NOMO-1 treated with dmso at 0.1 percent for 144 hours (cell line): ENCODE data around the gene NOM1.

Source experiments
- DNase-seq: peaks from one replicate; lab custom pipeline; 2025; ENCODE audit not compliant: unreplicated experiment; lab: John Stamatoyannopoulos, UW

NOM1 gene

GRCh38 chr7:156979711-156980110 lies 30.2 kb downstream of the NOM1 start:
- no peak for DNase-seq

DNA sequence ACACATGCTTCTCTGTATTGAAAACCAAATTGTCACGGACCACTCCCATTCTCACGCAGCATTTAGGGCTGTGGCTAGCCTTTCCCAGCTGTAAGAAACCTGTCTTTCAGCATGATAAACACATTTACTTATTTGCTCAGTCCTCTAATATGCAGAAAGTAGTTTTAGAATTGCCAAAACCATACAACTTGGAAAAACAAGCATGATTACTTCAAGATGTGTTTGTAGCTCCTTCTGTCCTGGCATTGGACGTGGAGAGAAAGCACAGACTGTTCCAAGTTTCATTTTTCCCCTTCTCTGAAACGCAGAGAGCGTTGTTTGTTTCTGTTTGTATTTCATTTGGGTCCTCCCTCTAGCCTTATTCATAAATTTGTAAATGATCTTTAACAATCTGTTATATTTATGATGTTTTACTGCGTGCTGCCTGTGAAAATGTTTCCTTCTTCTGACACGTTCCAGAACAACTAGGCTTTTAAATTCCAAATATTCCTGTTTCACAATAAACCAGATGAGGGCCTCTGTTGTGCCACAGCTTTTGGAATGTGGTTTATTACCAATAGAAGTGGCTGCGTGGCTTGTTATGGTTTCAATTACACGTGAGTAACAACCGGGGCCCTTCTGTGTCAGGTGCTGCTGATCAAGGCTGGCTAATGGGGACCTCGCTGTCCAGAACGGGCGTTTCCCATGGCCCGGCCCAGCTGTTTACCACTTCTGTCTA lies 34.8 kb downstream of the NOM1 start:
- DNase-seq: no peak

DNA sequence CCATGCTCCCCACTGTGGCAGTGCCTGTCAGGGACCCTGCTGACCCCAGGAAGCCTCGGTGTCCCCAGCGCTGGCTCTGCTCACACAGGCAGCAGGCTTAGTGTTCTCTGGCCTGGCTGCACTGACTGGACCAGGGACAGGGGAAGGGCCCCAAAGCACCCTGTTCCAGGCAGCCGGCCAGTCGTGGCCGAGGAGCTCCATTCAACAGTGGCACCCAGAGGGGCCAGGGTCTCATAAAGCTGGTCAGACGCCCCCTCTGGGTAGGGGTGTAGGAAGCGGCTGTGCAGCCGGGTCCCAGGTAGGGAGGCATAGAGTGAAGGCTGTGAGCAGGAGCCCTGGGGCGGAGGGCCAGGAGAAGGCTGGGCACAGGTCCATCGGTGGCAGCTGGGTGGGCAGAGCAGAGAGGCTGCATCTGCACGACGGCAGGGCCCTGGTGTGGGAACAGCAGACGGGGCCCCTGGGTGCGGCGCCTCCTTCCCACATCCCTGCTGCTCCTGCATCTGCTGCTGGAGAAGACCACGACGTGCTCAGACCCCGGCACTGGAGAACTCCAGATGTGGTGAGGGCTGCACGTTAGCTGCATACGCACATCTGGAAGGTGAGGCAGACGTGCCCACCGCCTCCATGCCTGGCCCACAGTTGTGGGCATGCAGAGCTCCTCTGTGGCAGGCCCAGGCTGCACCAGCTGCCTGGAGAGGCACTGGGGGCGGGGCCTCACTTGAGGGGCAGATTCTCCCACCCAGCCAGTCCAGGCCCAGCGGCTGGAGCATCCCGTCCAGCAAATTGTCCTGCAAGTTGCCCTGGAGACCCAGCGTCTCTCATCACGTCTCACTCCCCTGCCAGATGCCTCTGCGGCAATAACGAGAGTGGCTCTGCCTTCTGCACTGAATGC lies 35.8 kb downstream of the NOM1 start:
- no peak for DNase-seq

DNA sequence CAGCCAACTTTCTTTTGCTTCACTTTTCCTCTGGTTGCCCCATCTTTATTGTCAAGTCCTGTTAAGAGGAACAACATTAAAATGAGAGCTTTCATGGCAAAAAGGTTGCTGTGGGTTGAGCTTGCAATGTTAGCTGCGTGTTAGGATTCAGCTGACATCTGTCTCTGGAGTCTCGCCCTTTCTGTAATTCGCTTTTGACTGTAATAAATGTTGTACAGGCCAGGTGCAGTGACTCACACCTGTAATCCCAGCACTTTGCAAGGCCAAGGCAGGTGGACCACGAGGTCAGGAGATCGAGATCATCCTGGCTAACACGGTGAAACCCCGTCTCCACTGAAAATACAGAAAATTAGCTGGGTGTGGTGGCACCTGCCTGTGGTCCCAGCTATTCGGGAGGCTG lies 36.9 kb downstream of the NOM1 start:
- DNase-seq: no peak

DNA sequence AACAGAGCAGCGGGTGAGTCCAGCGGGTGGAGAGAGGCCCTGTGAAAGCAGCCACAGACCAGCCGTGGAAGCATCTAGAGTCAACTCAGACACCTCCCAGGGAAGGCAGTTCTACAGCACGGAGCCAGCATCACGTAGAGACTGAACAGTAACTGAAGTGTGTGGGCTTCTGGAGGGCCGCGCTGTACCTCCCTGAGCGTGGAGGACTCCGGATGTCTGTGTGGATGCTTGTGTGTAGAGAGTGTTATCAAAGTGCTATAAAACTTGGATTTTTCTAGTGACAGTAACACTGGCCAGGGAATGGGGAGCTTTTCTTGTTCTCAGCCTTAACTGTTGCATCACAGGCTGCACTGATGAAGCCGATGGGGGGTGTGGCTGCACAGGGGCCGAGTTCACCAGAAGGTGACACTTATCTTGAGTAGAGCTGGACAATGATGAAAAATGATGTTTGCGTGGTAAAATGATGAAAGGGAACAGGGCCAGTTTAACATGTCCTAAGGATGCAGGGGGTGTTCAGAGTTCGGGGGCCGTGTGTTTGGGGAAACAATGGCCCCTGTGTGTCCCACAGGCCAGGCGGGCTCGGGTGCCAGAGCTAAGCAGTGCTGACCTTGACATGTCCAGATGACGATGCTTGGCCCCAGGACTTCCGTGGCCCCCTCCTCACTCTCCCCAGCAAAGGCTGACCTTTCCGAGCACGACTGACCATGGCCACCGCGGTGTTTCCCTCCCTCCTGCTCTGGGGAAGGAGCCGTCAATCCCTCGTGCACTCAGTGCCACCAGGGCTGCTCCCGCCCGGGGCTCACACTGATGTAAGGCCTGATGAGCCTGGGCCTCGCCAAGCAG lies 39.1 kb downstream of the NOM1 start:
- no peak for DNase-seq

DNA sequence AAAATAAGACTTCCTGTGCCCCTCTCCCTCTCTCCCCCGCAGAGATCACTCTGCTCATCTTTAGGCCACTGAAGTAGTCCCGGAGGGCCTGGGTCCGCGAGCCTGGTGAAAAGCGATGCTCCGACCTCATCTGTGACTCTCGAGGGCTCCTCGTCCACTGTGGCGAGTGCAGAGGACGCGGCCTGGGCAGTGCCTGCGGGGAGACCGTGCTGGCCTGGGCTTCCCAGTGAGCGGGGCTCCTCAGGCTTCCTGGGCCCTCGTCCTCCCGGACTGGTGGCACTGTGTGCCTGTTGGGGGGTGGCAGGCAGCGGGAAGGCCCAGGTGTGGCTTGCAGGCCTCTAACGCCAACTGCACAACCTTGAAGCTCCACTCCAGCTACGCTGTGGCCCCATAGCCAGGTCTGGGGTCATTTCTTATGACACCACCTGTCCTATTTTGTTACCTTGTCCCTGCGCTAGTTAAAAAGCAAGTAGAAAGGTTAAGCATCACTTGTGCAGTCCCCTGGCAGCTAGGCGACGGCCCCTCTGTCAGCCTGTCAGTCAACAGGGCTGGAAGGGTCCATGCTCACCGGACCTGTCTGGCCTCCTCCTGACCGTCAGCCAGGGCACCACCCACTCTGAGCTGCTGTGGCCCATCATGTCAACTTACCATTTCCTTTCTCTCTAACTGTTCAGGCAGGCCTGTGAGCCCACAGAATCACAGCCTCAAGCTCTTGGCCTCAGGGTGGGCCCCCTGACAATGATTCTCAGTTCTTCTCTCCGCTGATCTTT lies 40.4 kb downstream of the NOM1 start:
- no peak for DNase-seq

DNA sequence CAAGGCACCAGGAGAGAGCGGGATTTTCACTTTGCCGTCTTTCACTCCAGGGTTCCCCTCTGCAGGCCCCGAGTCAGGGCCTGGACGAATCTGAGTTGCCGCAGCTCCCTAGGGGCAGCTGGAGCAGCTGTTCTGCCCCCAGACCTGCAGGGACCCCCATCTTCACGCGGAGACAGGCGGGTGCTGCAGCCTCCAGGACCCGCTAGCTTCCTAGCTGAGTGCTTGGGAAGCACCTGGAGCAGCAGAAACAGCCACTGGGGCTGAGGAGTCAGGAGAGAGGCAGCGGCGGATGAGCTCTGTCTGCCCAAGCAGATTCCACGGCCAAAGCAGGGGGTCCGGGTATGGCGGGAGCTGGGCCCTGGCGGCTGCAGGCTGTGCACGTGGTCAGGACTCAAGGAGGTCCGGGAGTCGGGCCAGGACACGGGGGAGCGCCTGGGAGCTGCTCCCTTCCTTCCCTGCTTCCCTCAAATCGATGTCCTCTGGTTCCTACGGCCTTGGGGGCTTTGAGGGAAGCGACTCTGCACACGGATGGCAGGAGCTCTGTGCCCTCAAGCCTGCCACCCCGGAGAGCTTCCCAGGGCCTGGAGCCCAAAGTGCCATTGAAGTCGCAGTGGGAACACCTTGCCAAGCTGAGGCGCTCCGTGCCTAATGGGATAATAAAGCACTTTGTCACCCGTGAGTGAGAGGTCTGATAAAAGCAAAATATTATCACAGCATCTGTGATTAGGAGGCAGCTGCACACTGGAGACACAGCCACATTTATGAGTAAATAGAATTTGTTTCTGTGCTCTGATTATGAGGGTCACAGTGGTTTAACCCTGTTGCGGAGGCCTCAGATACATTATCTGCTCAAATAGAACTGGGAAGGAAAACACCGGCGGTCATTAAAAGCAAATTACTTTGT lies 43.8 kb downstream of the NOM1 start:
- no peak for DNase-seq

- DNase-seq: no peak
Observed at GRCh38 chr7:156993925-156994235, 44.4 kb downstream of the NOM1 start.

- no peak for DNase-seq
Observed at GRCh38 chr7:156994417-156994816, 44.9 kb downstream of the NOM1 start.

- no peak for DNase-seq
Observed at GRCh38 chr7:156998988-156999957, 49.8 kb downstream of the NOM1 start.

GRCh38 chr7:156999958-157000726 lies 50.6 kb downstream of the NOM1 start:
- no peak for DNase-seq

GRCh38 chr7:157000741-157001653 lies 51.5 kb downstream of the NOM1 start:
- no peak for DNase-seq

GRCh38 chr7:157001920-157002818 lies 52.7 kb downstream of the NOM1 start:
- no peak for DNase-seq

DNA sequence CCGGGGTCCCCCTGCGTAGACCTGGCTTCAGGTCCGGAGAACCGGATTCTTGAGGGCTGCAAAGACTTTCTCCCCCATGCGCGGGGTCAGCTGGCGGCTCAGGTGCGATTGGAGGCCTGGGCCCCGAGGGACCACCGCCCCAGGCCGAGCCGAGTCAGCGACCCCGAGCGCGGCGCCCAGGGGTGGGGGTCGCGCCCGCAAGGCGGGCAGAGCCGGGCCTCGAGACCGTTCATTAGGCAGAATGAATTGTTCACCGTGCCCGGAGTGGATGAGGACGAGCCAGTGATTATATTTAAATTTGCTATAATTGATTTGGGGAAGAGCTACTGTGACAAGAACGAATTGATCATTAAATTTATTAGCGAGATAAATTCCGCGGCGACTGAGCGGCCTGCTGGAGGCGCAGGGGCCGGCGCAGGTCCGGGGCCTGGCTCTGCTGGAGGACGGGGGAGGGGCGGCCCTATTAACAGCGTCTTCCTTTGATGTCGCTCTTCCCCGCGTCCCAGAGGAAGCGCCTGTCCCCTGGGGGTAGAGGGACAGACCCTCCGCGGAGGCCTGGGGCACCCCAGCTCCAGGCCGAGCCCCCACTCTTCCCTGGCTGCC lies 53.4 kb downstream of the NOM1 start:
- no peak for DNase-seq

GRCh38 chr7:157003445-157003755 lies 53.9 kb downstream of the NOM1 start:
- DNase-seq: no peak
